Sigmoid colon (tissue), 4 donors: ENCODE data around the gene GMPPA.

ENCODE experiments used
- EP300 ChIP-seq, 4 donors: sonication (generic); formaldehyde crosslinking; IDR thresholded peaks; one replicate each; pipeline ENCODE4 v1.6.1; 2017; ENCODE audit warnings: antibody characterized with exemption in 4 of 4
- TF ChIP-seq, protein P1 (sequence below), 4 experiments: fragments of 450-650 bp in 3 of 4; fragments of 200-600 bp in 1 of 4; IDR thresholded peaks; one replicate each; pipeline ENCODE4 v1.5.1; 2016 to 2019; ENCODE audit warnings: antibody characterized with exemption in 4 of 4, mild to moderate bottlenecking in 3 of 4, moderate library complexity in 2 of 4

DNA sequence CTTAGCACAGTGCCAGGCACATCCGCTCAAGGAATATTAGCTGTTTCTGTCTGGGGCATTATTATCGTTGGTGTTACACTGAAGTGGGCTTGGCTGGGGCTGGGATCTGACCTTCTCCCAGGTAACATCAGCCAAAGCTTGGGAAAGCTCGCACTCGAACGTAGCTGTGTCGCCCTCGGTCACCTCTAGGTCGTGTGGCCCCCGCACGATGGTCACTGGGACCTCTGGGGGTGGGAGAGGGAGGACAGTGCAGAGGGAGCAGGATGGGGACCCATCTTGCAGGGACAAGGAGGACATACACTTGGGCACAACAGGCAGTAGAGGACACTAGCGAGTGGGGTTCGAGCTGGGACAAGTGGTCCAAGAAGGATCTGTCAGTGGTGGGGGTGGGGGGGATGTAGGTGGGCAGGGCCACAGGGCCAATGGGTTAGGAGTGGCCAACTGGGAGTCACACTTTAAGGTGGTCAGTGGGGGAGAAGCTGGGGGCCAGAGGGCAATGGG lies 54.8 kb downstream of the GMPPA start:
- TF ChIP-seq, protein P1, sequence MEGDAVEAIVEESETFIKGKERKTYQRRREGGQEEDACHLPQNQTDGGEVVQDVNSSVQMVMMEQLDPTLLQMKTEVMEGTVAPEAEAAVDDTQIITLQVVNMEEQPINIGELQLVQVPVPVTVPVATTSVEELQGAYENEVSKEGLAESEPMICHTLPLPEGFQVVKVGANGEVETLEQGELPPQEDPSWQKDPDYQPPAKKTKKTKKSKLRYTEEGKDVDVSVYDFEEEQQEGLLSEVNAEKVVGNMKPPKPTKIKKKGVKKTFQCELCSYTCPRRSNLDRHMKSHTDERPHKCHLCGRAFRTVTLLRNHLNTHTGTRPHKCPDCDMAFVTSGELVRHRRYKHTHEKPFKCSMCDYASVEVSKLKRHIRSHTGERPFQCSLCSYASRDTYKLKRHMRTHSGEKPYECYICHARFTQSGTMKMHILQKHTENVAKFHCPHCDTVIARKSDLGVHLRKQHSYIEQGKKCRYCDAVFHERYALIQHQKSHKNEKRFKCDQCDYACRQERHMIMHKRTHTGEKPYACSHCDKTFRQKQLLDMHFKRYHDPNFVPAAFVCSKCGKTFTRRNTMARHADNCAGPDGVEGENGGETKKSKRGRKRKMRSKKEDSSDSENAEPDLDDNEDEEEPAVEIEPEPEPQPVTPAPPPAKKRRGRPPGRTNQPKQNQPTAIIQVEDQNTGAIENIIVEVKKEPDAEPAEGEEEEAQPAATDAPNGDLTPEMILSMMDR (IDR thresholded peaks at IDR 0.05): no peak
- no peak for TF ChIP-seq EP300 (IDR thresholded peaks at IDR 0.05)
